Muscle layer of duodenum (tissue), 2 donors: ENCODE data around the gene MOAP1.
"Not testable (repeated sequence)": the region's sequence is repeated elsewhere in the genome, so short reads cannot be mapped to it uniquely, and the experiment has no call there.

Source experiments
- H3K27ac ChIP-seq: one replicate; pipeline ENCODE4 v1.7.0; 2013; ENCODE audit warnings: mild to moderate bottlenecking, low read length
- H3K27me3 ChIP-seq: one replicate; pipeline ENCODE4 v1.7.0; 2013; ENCODE audit warnings: low read depth, mild to moderate bottlenecking, control low read depth, low read length
- H3K36me3 ChIP-seq, 2 donors: one replicate each; pipeline ENCODE4 v1.7.0; 2013; ENCODE audit warnings: low read length in 2 of 2, control low read depth in 1 of 2, mild to moderate bottlenecking in 1 of 2; ENCODE audit not compliant: insufficient read depth in 2 of 2, control insufficient read depth in 1 of 2
- H3K4me1 ChIP-seq, 2 donors: one replicate each; pipeline ENCODE4 v1.7.0; 2013; ENCODE audit warnings: low read length in 2 of 2, mild to moderate bottlenecking in 2 of 2, control low read depth in 1 of 2, moderate library complexity in 1 of 2; ENCODE audit not compliant: insufficient read depth in 2 of 2, control insufficient read depth in 1 of 2
- H3K4me3 ChIP-seq, 2 donors: one replicate each; pipeline ENCODE4 v1.7.0; 2013; ENCODE audit warnings: low read length in 2 of 2, low read depth in 1 of 2, mild to moderate bottlenecking in 1 of 2
- H3K9me3 ChIP-seq, 2 donors: one replicate each; pipeline ENCODE4 v1.7.0; 2013; ENCODE audit warnings: low read length in 2 of 2, control low read depth in 1 of 2, mild to moderate bottlenecking in 1 of 2; ENCODE audit not compliant: control insufficient read depth in 1 of 2
- donor health status: healthy.

The MOAP1 gene

GRCh38 chr14:93183596-93184317 is 940 bp downstream of the MOAP1 start:
- Histone ChIP-seq H3K27ac (peak overlapping the region; percentile 82), H3K36me3 (peaks cover 0 to 3% of the 10 kb centered on the region in 2 donors), H3K4me1 (peaks cover 16 to 23% of the 10 kb centered on the region in 2 donors), H3K9me3 (no peaks in the 10 kb centered on the region), H3K27me3 (no peaks in the 10 kb centered on the region), H3K4me3 (peak overlapping the region; percentile 88 to 94)

GRCh38 chr14:93175492-93175891 is 9.2 kb downstream of the MOAP1 start:
- H3K27ac ChIP-seq = no peak overlapping the region

GRCh38 chr14:93174731-93175130 is 10.0 kb downstream of the MOAP1 start:
- not testable (repeated sequence) for H3K4me1 ChIP-seq, H3K4me3 ChIP-seq, H3K27ac ChIP-seq, H3K36me3 ChIP-seq, H3K27me3 ChIP-seq, H3K9me3 ChIP-seq

More at GRCh38 chr14:93175492-93175891, 9.2 kb downstream of the MOAP1 start:
- H3K4me3 ChIP-seq = no peak overlapping the region
- no peaks in the 10 kb centered on the region for H3K9me3 ChIP-seq
- no peaks in the 10 kb centered on the region for H3K27me3 ChIP-seq
- no peaks in the 10 kb centered on the region for H3K36me3 ChIP-seq
- H3K4me1 ChIP-seq = no peaks in the 10 kb centered on the region

- Histone ChIP-seq H3K27me3 (no peaks in the 10 kb centered on the region), H3K4me3 (no peak overlapping the region), H3K9me3 (no peaks in the 10 kb centered on the region), H3K4me1 (no peaks in the 10 kb centered on the region), H3K36me3 (no peaks in the 10 kb centered on the region), H3K27ac (no peak overlapping the region)
Measured at GRCh38 chr14:93173943-93174395, 10.7 kb downstream of the MOAP1 start.

GRCh38 chr14:93171376-93171775 is 13.3 kb downstream of the MOAP1 start:
- Histone ChIP-seq H3K27me3 (no peaks in the 10 kb centered on the region), H3K36me3 (no peaks in the 10 kb centered on the region), H3K4me1 (no peaks in the 10 kb centered on the region), H3K9me3 (no peaks in the 10 kb centered on the region), H3K4me3 (no peak overlapping the region), H3K27ac (no peak overlapping the region)

- not testable (repeated sequence) for H3K27ac ChIP-seq, H3K36me3 ChIP-seq, H3K9me3 ChIP-seq, H3K4me1 ChIP-seq, H3K4me3 ChIP-seq, H3K27me3 ChIP-seq
Measured at GRCh38 chr14:93170141-93170540, 14.6 kb downstream of the MOAP1 start.

GRCh38 chr14:93169619-93170018 is 15.1 kb downstream of the MOAP1 start:
- H3K36me3 ChIP-seq, H3K9me3 ChIP-seq, H3K27ac ChIP-seq, H3K4me1 ChIP-seq, H3K4me3 ChIP-seq, H3K27me3 ChIP-seq: not testable (repeated sequence)

GRCh38 chr14:93168610-93169009 is 16.1 kb downstream of the MOAP1 start:
- not testable (repeated sequence) for H3K4me3 ChIP-seq, H3K4me1 ChIP-seq, H3K27me3 ChIP-seq, H3K27ac ChIP-seq, H3K9me3 ChIP-seq, H3K36me3 ChIP-seq

- not testable (repeated sequence) for H3K27ac ChIP-seq, H3K4me1 ChIP-seq, H3K9me3 ChIP-seq, H3K36me3 ChIP-seq, H3K4me3 ChIP-seq, H3K27me3 ChIP-seq
Measured at GRCh38 chr14:93165271-93166265, 19.1 kb downstream of the MOAP1 start.

GRCh38 chr14:93163564-93163963 is 21.1 kb downstream of the MOAP1 start:
- no peaks in the 10 kb centered on the region for H3K36me3 ChIP-seq
- H3K4me3 ChIP-seq = no peak overlapping the region
- H3K27me3 ChIP-seq = no peaks in the 10 kb centered on the region
- H3K9me3 ChIP-seq = no peaks in the 10 kb centered on the region
- H3K27ac ChIP-seq = no peak overlapping the region
- no peaks in the 10 kb centered on the region for H3K4me1 ChIP-seq

GRCh38 chr14:93161411-93161940 is 23.2 kb downstream of the MOAP1 start:
- no peak overlapping the region for H3K27ac ChIP-seq
- no peak overlapping the region for H3K4me3 ChIP-seq
- H3K4me1 ChIP-seq = no peaks in the 10 kb centered on the region
- no peaks in the 10 kb centered on the region for H3K27me3 ChIP-seq
- H3K36me3 ChIP-seq = no peaks in the 10 kb centered on the region
- H3K9me3 ChIP-seq = no peaks in the 10 kb centered on the region
